A549 treated with Mapracorat at 1 μM for 4 hours (cell line): ENCODE results near the gene UBL4A. TPM values are rescaled to one million over a fixed set of nuclear protein-coding genes. Genes with fewer than 3 reads are reported as not detected.

Source experiments
- total RNA-seq: library from RNA; stranded (reverse); fragments of 200-300 nt; extraction: Qiagen RNA extraction; gene quantifications from 5 replicates; pipeline ENCODE4 v1.2.3, GENCODE V29; 2022

Gene UBL4A
- total RNA-seq: 60.6 to 74.3 TPM (median 69.8 TPM) in 5 replicates

DNA sequence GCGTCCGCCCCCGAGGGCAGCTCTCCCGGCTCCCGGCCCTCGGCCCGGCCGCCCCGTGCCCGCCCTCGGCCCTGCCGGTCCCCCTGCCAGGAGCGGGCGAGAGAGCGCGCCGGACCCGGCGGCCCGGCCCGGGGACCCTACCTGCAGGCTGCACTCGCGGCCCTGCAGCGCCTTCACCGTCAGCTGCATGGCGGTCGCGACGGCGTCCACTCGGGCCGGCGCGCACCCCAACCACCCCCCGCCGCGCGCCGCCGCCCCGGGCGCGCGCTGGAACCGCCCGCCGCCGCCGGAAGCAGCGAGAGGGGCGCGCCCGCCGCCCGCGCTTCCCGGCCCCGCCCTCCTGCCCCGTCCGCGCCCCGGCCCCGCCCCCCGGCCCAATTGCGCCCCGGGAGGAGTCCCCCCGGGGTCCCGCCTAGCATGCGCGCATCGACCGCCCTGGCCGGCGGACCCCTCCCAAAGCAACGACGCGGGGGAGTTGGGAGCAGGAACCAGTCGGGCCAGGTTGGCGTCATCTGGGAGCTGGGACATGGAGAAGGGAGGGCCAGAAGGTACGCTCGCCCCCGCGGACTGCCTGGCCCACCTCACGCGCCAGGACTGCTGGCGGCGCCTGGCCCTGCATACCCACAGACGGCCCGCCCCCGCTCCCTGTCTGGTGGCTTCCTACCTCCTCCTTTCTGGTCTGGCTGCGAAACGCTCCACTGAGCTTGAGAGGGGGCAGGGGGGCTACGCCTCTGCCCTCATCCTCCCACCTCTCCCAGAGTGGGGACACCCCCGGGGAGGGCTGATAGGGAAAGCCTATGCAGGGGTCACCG is at the start of gene UBL4A:
TSS of gene UBL4A (minus strand) at position 220 of the 812 bp plus-strand sequence. CDS start at position 189, 31 bp downstream.

GRCh38 chrX:154515966-154516655 is 29.7 kb upstream of the UBL4A start, which contains the start of gene FAM3A:
FAM3A (minus strand) TSS chrX:154516232; CDS start chrX:154515772, 460 bp downstream.

DNA sequence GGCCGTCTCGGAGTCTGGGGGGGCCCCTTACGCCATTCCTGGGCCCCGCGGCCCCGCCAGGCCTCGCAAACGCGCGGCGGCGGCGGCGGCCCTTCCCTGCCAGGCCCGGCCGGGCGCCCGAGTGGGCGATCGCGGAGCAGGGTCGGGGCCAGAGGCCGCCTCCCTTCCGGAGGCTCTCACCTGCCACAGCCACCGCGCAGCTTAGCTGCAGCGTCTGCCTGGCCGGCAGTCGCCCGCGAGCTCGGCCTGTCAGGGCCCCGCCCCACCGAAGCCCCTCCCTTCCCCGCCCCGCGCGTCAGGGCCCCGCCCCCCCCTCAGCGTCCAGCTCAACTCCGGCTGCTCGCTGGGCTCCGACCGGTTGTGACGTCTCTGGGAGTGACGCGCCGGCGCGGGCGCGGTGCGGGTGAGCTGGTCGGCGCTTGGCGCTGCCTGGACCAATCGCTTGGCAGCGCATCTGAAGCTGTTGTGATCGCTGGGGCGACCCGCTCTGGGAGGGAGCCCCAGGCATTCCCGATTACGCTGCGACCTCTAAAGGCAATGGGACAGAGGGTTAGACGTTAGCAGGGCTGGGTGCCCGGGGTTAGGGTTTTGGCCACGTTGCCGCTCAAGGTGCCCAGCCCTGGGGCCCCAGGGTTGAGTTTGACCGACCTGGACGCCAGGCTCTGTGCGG is 4.1 kb upstream of the UBL4A start, which contains the start of gene SLC10A3:
TSS of gene SLC10A3 (minus strand) at position 216 of the 670 bp plus-strand sequence. CDS start 1,689 bp downstream, outside the sequence.

GRCh38 chrX:154478728-154479622 is 7.4 kb downstream of the UBL4A start, which contains the start of gene LAGE3:
LAGE3 (minus strand) TSS chrX:154479281; CDS start chrX:154478915, 366 bp downstream.

DNA sequence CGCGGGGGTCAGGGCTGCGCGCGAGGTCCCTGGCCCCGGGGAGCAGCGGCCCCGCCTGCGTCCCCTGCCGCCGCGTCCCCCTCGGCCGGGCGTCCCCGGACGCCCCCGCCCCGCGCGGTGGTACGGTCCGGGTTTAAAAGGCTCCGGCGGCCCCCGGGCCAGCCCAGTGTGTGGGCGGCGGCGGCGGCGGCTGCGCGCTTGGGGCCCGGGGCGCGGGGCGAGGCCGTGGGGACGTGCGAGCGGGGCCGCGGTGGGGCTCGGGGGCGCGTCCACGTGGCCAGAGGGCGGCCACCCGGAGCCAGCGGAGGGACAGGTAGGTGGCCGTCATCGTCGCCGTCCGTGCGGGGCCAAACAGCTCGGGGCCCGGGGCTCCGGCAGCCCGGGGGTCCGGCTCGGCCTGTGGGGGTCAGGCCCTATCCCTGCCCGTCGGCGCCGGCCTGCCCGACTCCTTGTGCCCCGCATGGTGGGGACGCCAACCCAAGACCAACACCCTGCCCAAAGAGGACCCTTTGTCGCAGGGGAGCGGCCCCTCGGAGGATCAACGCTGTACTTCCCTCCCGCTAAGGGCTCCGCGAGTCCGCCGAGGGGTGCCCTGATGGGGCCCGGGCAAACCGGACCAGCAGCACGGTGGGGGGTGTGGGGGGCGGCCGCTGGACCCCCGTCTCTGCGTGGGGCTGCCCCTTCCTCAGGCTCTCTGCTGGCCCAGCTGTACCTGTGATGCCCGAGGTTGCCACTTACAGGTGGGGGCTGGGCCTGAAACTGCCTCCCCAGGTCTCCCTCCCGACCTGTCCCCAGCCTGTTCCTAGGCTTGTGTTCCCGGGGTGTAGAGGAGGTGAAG is 28.1 kb downstream of the UBL4A start, which contains the start of gene PLXNA3:
TSS of gene PLXNA3 (plus strand) at position 166 of the 838 bp plus-strand sequence. CDS start 1,903 bp downstream, outside the sequence.

DNA sequence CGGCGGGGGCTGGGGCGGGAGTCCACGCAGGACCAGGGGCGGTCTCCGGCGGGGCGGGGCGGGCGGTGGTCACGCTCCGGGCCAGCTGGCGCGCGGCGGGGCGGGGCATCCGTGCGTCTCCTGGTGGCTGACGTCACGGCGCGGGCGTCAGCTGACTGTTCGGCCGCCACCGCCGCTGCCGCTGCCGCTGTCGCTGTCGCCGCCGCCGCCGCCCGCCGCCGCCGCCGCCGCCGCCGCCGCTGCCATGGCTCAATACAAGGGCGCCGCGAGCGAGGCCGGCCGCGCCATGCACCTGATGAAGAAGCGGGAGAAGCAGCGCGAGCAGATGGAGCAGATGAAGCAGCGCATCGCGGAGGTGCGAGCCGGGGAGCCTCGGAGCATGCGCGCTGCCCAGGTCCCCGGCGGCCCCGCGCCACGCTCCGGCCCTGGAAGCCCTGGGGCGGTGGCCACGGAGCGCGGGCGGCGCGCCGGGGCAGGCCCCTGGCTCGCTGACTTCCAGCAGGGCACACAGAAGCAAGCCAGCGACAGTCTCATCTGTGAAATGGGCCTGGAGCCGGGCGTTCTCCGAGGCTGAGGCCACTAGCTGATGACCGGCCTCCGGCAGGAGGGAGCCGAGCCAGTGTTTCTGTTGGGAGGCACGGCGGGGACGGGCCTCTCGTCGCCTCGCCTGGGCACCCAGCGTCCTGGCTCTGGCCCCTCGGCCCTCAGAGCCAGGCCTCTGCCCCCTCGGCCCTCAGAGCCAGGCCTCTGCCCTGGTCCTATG is 42.2 kb downstream of the UBL4A start, which contains the start of gene FAM50A:
TSS of gene FAM50A (plus strand) at position 150 of the 763 bp plus-strand sequence. CDS start at position 245, 95 bp downstream.

DNA sequence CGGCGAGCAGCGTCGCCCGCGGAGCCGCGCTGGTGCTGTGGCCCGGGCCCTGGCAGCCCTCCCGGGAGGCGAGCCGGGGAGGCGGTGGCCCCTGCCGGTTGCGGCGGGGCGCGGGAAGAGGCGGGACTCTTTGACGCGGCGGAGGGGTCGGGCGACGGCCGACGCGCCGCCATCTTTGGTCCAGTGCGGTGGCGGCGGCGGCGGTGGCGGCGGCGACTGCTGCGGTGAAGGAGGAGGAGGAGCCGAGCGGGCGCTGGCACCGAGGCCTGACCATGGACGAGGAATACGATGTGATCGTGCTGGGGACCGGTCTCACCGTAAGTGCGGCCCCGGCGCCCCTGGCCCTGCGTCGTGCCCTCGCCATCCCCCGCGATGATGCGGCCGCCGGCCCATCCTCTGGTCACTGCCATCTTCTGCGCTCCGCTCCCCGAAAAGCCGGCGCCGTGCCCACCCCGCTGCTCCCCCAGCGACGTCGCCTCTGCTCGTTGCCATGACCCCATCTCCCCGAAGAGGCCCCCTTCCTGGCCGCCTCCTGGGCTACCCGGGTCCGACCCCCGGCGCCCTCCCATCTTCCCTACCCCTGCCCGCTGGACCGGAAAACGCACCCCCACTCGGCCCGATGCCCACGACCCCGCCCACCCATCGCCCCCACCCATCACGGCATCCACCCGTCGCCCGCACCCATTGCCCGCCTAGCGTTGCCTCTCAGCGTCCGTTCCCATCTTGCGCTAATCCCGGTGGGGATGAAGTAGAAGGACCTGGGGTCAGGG is 49.2 kb downstream of the UBL4A start, which contains the start of gene GDI1:
TSS of gene GDI1 (plus strand) at position 172 of the 770 bp plus-strand sequence. CDS start at position 273, 101 bp downstream.

Other genes starting within 250 kb of the UBL4A start
- gene OPN1MW3, start 229.0 kb downstream of the UBL4A start, total RNA-seq: not detected in 5 replicates
- not detected in 5 replicates for gene TEX28, start 191.5 kb downstream of the UBL4A start, total RNA-seq
- gene TKTL1, start 190.8 kb downstream of the UBL4A start, total RNA-seq: 0.10 to 0.34 TPM in 2 of 5 replicates, not detected in the others
- 1,424 to 1,705 TPM (median 1,562 TPM) in 5 replicates for gene FLNA, start 112.0 kb downstream of the UBL4A start, total RNA-seq
- gene EMD, start 107.3 kb downstream of the UBL4A start, total RNA-seq: 137 to 168 TPM (median 157 TPM) in 5 replicates
- 5,331 to 5,684 TPM (median 5,492 TPM) in 5 replicates for gene RPL10, start 88.2 kb downstream of the UBL4A start, total RNA-seq
- 26.3 to 35.0 TPM (median 30.5 TPM) in 5 replicates for gene DNASE1L1, start 77.4 kb downstream of the UBL4A start, total RNA-seq
- gene TAFAZZIN, start 75.1 kb downstream of the UBL4A start, total RNA-seq: 30.7 to 42.5 TPM (median 41.1 TPM) in 5 replicates
- gene ATP6AP1, start 57.9 kb downstream of the UBL4A start, total RNA-seq: 80.3 to 111 TPM (median 104 TPM) in 5 replicates
- 96.6 to 108 TPM (median 102 TPM) in 5 replicates for gene GDI1, start 49.5 kb downstream of the UBL4A start, total RNA-seq
- 96.4 to 128 TPM (median 111 TPM) in 5 replicates for gene FAM50A, start 42.5 kb downstream of the UBL4A start, total RNA-seq
- gene PLXNA3, start 28.3 kb downstream of the UBL4A start, total RNA-seq: 9.4 to 21.7 TPM (median 13.8 TPM) in 5 replicates
- gene LAGE3, start 7.3 kb downstream of the UBL4A start, total RNA-seq: 46.6 to 72.5 TPM (median 69.3 TPM) in 5 replicates
- 29.9 to 42.7 TPM (median 41.5 TPM) in 5 replicates for gene SLC10A3, start 4.0 kb upstream of the UBL4A start, total RNA-seq
- 30.7 to 48.5 TPM (median 45.5 TPM) in 5 replicates for gene FAM3A, start 29.6 kb upstream of the UBL4A start, total RNA-seq
- gene G6PD, start 60.2 kb upstream of the UBL4A start, total RNA-seq: 1,294 to 1,535 TPM (median 1,398 TPM) in 5 replicates
- 34.5 to 47.0 TPM (median 43.8 TPM) in 5 replicates for gene IKBKG, start 61.0 kb upstream of the UBL4A start, total RNA-seq
- not detected in 5 replicates for gene CTAG1A, start 98.5 kb upstream of the UBL4A start, total RNA-seq
- not detected in 5 replicates for gene CTAG1B, start 132.7 kb upstream of the UBL4A start, total RNA-seq
- not detected in 5 replicates for gene CTAG2, start 167.0 kb upstream of the UBL4A start, total RNA-seq